DND-41 (cell line): ENCODE results near the gene CRLF2.

Source experiments
- EZH2 ChIP-seq: IDR thresholded peaks from 3 replicates; pipeline ENCODE4 v1.6.1; 2012; ENCODE audit warnings: borderline replicate concordance, low read depth, mild to moderate bottlenecking, moderate library complexity, low read length, inconsistent platforms; ENCODE audit not compliant: severe bottlenecking
- TF ChIP-seq, protein P1 (sequence below): IDR thresholded peaks from 2 replicates; pipeline ENCODE4 v1.5.1; 2012; ENCODE audit warnings: borderline replicate concordance, low read length, moderate library complexity, mild to moderate bottlenecking; ENCODE audit not compliant: poor library complexity, severe bottlenecking; ENCODE audit errors: extremely low read depth

DNA sequence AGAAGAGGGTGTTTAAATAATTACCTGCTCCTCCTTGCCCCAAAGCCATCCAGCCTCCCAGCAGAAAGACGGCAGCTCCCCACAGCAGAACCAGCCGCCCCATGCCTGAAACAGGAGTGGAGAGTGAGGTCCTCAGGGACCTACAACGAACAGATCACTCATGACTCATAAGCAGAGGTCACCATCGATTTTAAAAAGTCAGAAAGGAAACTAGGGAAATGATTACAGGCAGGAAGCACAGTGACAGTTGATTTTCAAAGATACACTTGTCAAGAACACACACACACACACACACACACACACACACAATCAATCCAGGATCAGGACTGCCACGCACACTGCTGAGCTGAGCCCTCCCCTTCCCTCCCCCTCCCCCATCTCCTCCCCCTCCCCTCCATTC is at the start of gene CRLF2:
- TF ChIP-seq, protein P1, sequence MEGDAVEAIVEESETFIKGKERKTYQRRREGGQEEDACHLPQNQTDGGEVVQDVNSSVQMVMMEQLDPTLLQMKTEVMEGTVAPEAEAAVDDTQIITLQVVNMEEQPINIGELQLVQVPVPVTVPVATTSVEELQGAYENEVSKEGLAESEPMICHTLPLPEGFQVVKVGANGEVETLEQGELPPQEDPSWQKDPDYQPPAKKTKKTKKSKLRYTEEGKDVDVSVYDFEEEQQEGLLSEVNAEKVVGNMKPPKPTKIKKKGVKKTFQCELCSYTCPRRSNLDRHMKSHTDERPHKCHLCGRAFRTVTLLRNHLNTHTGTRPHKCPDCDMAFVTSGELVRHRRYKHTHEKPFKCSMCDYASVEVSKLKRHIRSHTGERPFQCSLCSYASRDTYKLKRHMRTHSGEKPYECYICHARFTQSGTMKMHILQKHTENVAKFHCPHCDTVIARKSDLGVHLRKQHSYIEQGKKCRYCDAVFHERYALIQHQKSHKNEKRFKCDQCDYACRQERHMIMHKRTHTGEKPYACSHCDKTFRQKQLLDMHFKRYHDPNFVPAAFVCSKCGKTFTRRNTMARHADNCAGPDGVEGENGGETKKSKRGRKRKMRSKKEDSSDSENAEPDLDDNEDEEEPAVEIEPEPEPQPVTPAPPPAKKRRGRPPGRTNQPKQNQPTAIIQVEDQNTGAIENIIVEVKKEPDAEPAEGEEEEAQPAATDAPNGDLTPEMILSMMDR: no peak
- TF ChIP-seq EZH2: no peak
